Retinal pigment epithelial cell (primary cell): ENCODE results near the gene CKMT2.
"Not testable (repeated sequence)": the region's sequence is repeated elsewhere in the genome, so short reads cannot be mapped to it uniquely, and the experiment has no call there.

ENCODE experiments used
- DNase-seq: peaks from one replicate; pipeline ENCODE4 v3.0.0-alpha.2; 2010; ENCODE audit warnings: low read depth
- H3K4me3 ChIP-seq: 2 replicates; pipeline ENCODE4 v1.5.1; 2011; ENCODE audit warnings: mild to moderate bottlenecking, low read length, control low read depth, moderate library complexity
- TF ChIP-seq, protein P1 (sequence below): conservative IDR thresholded peaks from 2 replicates; pipeline ENCODE4 v1.5.1; 2011; ENCODE audit warnings: low read depth, low read length, control low read depth, inconsistent platforms

CKMT2 gene

DNA sequence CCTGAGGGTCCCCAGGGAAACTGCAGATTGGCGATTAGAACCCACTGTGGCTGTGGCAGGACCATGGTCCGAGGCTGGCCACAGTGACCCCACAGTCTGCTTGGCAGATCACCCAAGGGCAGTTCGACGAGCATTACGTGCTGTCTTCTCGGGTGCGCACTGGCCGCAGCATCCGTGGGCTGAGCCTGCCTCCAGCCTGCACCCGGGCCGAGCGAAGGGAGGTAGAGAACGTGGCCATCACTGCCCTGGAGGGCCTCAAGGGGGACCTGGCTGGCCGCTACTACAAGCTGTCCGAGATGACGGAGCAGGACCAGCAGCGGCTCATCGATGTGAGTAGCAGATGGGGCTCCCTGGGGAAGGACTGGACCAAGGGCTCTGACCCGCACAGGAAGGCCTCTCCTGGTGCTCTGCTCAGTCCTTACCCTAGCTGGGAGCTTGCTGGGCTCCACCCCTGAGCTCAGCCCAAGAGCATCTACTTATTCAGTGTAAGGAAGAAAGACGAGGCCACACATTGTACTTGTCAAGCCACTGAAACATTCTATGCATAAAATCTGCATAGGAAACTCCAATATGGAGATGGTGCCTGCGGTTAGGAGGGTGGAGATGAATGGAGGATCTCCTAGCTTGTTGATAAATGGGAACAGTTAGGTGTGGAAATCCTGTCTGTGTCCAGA lies 21.9 kb downstream of the CKMT2 start:
- TF ChIP-seq, protein P1, sequence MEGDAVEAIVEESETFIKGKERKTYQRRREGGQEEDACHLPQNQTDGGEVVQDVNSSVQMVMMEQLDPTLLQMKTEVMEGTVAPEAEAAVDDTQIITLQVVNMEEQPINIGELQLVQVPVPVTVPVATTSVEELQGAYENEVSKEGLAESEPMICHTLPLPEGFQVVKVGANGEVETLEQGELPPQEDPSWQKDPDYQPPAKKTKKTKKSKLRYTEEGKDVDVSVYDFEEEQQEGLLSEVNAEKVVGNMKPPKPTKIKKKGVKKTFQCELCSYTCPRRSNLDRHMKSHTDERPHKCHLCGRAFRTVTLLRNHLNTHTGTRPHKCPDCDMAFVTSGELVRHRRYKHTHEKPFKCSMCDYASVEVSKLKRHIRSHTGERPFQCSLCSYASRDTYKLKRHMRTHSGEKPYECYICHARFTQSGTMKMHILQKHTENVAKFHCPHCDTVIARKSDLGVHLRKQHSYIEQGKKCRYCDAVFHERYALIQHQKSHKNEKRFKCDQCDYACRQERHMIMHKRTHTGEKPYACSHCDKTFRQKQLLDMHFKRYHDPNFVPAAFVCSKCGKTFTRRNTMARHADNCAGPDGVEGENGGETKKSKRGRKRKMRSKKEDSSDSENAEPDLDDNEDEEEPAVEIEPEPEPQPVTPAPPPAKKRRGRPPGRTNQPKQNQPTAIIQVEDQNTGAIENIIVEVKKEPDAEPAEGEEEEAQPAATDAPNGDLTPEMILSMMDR: no peak
- no peak overlapping the region for H3K4me3 ChIP-seq
- DNase-seq: no peak

DNA sequence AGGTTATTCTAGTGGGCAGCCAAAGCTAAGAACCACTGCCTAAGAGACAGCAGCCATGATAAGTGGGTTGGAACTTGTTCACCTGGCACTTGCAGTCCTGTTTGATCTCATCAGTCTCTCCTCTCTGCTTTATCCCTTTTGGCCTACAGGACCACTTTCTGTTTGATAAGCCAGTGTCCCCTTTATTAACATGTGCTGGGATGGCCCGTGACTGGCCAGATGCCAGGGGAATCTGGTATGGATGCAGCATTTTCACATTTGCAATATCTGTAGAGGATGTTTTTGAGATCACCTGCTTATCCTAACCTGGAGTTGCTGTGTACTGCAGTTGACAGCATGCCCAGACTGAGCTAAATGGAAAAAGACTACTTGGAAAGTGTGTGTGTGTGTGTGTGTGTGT lies 23.6 kb downstream of the CKMT2 start:
- TF ChIP-seq, protein P1: no peak
- H3K4me3 ChIP-seq: no peak overlapping the region
- DNase-seq: no peak

DNA sequence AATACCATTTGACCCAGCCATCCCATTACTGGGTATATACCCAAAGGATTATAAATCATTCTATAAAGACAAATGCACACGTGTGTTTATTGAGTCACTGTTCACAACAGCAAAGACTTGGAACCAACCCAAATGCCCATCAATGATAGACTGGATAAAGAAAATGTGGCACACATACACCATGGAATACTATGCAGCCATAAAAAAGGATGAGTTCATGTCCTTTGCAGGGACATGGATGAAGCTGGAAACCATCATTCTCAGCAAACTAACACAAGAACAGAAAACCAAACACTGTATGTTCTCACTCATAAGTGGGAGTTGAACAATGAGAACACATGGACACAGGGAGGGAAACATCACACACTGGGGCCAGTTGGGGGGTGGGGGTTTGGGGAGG lies 29.7 kb downstream of the CKMT2 start:
- not testable (repeated sequence) for H3K4me3 ChIP-seq, DNase-seq

DNA sequence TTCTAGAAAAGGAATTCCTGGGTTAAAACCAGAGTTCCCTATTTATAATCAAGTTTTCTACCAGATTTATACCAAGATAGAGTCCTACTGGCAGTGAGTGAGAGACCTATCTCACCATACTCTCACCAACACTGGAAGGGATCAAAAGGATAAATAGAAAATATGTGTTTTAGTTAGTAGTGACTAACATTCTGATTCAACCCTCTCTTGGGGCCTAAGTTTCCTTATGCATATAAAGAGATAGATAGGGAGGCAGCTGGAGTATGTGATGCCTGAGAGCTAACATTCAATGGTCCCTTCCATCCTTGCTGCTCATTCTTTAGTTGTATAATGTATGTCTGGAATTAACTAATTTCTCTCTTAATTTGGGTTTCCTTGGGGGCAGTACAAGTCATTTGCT lies 32.0 kb downstream of the CKMT2 start:
- no peak for DNase-seq
- H3K4me3 ChIP-seq: no peak overlapping the region
- TF ChIP-seq, protein P1: no peak

DNA sequence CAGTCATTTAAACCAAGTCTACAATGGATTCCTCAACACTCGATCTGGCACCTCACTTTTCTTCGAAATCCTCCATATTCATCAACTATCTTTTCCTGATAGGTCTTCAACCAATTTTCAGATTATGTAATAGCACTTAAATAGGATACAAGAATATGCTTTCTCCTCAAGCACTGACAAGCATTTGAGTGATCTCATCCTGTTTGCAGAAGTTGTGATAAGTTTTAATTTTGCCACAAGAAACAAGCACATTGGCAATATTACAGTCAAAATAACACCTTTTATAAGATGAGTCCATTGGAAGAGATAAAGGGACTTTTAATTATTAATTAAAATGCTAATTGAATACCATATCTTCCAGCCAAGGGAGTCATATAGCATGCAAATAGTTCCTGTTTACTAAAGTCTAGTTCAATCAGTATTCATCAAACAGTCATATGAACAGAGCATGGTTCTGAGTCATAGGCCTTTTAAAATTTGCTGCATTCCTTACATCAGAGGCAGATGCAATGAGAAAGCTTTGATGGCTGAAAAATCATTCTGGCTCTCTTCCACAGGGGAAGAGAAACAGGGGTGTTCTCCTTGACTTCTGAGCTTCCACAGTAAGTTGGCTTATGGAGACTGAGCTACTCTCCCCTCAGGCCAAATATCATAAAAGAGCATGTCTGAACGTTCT lies 35.5 kb downstream of the CKMT2 start:
- TF ChIP-seq, protein P1: no peak
- no peak overlapping the region for H3K4me3 ChIP-seq
- peak; percentile 87 for DNase-seq

DNA sequence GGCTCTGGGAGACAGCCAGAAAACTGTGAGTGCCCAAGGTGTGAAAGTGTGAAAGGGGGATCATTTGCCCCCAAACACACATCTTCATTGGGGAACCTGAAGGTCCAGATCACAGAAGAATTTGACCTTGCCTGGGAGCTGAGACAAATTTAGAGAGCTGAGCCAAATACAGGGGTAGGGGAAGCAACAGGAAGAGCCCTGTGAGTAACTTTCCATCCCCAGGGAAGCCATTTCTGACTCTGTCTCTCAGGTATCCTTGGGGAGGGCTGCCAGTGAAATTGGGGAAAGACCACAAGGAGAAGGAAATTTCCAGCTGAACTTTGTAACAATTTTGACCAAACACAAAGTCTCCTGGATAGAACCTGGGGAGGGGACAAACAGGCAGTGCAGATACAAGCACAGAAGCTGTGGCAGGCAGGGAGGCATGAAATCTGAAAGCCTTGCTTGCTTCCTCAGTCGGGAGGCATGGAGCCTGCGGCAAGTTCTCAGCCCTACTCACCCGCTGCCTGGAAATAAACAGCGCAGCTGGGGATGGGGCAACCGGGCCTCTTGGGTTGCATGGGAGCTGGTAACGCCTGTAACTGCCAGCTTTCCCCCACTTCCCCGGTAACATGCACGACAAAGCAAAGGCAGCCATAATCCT lies 36.8 kb downstream of the CKMT2 start:
- no peak for DNase-seq
- TF ChIP-seq, protein P1: no peak
- H3K4me3 ChIP-seq: no peak overlapping the region

DNA sequence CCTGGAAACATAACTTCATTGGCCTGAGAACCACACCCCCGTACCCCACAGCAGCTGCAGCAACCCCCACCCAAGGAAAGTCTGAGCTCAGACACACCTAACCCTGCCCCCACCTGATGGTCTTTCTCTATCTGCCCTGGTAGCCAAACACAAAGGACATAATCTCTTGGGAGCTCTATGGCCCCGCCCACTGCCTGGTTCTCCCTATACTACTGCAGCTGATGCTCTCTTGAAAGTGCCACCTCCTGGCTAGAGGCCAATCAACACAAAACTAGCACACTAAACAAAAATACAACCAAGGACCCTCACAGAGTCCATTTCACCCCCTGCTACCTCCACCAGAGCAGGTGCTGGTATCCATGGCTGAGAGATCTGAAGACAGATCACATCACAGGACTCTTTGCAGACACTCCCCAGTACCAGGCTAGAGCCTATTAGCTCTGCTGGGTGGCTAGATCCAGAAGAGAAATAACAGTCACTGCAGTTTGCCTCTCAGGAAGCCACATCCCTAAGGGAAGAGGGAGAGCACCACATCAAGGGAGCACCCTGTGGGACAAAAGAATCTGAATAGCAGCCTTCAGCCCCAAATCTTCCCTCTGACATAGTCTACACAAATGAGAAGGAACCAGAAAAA lies 37.4 kb downstream of the CKMT2 start:
- DNase-seq, H3K4me3 ChIP-seq: not testable (repeated sequence)
